ENCODE results near the gene KCNQ1.
A peak's percentile ranks its signal among the peaks of the same experiment; 100 is the strongest.

KCNQ1 gene

GRCh38 chr11:2574553-2575535, 130.0 kb downstream of the KCNQ1 start:
- Histone ChIP-seq H3K4me3 (ENCODE audit: severe bottlenecking) (no peak overlapping the region), H3K27ac (ENCODE audit: poor library complexity, severe bottlenecking) (no peak overlapping the region), H3K9me3 (ENCODE audit: severe bottlenecking) (no peaks in the 10 kb centered on the region), H3K36me3 (ENCODE audit: low read depth) (no peaks in the 10 kb centered on the region), H3K27me3 (ENCODE audit: insufficient read depth, poor library complexity, severe bottlenecking) (no peaks in the 10 kb centered on the region), H3K4me1 (ENCODE audit: insufficient read depth, poor library complexity, severe bottlenecking) (no peaks in the 10 kb centered on the region)
- ATAC-seq (ENCODE audit: low read depth) (no peak), DNase-seq (ENCODE audit: low spot score) (peak; percentile 45)
- TF ChIP-seq, protein P1, sequence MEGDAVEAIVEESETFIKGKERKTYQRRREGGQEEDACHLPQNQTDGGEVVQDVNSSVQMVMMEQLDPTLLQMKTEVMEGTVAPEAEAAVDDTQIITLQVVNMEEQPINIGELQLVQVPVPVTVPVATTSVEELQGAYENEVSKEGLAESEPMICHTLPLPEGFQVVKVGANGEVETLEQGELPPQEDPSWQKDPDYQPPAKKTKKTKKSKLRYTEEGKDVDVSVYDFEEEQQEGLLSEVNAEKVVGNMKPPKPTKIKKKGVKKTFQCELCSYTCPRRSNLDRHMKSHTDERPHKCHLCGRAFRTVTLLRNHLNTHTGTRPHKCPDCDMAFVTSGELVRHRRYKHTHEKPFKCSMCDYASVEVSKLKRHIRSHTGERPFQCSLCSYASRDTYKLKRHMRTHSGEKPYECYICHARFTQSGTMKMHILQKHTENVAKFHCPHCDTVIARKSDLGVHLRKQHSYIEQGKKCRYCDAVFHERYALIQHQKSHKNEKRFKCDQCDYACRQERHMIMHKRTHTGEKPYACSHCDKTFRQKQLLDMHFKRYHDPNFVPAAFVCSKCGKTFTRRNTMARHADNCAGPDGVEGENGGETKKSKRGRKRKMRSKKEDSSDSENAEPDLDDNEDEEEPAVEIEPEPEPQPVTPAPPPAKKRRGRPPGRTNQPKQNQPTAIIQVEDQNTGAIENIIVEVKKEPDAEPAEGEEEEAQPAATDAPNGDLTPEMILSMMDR (IDR thresholded peaks at IDR 0.05; ENCODE audit: poor library complexity, severe bottlenecking) = no peak

- Histone ChIP-seq H3K4me1 (ENCODE audit: insufficient read depth, poor library complexity, severe bottlenecking) (no peaks in the 10 kb centered on the region), H3K9me3 (ENCODE audit: severe bottlenecking) (no peaks in the 10 kb centered on the region), H3K4me3 (ENCODE audit: severe bottlenecking) (no peak overlapping the region), H3K27ac (ENCODE audit: poor library complexity, severe bottlenecking) (no peak overlapping the region), H3K27me3 (ENCODE audit: insufficient read depth, poor library complexity, severe bottlenecking) (no peaks in the 10 kb centered on the region), H3K36me3 (ENCODE audit: low read depth) (no peaks in the 10 kb centered on the region)
- TF ChIP-seq, protein P1 (IDR thresholded peaks at IDR 0.05; ENCODE audit: poor library complexity, severe bottlenecking) = no peak
- ATAC-seq (ENCODE audit: low read depth) (no peak), DNase-seq (ENCODE audit: low spot score) (peak; percentile 65)
These were observed 130.8 kb downstream of the KCNQ1 start for GRCh38 chr11:2575591-2576051.

DNA sequence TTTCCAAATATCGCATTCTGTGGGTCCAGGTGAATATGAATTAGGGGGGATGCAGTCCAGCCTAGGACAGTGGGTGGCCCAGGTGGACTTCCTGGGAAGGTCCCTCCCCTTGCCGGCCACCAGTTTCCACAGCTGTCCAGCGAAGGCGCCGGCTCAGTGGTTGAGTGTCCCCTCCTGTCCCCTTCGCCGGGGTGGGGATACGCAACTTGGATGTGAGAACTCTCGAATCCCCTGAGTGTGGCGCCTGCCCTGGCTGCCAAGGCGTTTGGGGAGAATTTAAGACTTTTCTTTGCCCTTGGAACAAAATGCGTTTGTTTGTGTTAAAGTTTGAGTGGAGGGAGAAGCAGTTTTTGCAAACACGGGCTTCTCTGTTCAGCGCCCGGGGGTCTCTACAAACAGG, 131.3 kb downstream of the KCNQ1 start:
- TF ChIP-seq, protein P1 (IDR thresholded peaks at IDR 0.05; ENCODE audit: poor library complexity, severe bottlenecking) = no peak
- no peak overlapping the region for H3K27ac ChIP-seq (ENCODE audit: poor library complexity, severe bottlenecking)
- ATAC-seq (ENCODE audit: low read depth) (no peak), DNase-seq (ENCODE audit: low spot score) (peak; percentile 61)
- H3K36me3 ChIP-seq (ENCODE audit: low read depth) = no peaks in the 10 kb centered on the region
- H3K4me1 ChIP-seq (ENCODE audit: insufficient read depth, poor library complexity, severe bottlenecking) = no peaks in the 10 kb centered on the region
- no peaks in the 10 kb centered on the region for H3K27me3 ChIP-seq (ENCODE audit: insufficient read depth, poor library complexity, severe bottlenecking)
- no peak overlapping the region for H3K4me3 ChIP-seq (ENCODE audit: severe bottlenecking)
- H3K9me3 ChIP-seq (ENCODE audit: severe bottlenecking) = no peaks in the 10 kb centered on the region

- no peaks in the 10 kb centered on the region for H3K27me3 ChIP-seq (ENCODE audit: insufficient read depth, poor library complexity, severe bottlenecking)
These were observed 131.7 kb downstream of the KCNQ1 start for GRCh38 chr11:2576549-2576948.

More at GRCh38 chr11:2576549-2576948, 131.7 kb downstream of the KCNQ1 start:
- no peaks in the 10 kb centered on the region for H3K9me3 ChIP-seq (ENCODE audit: severe bottlenecking)
- DNase-seq (ENCODE audit: low spot score) = no peak
- TF ChIP-seq, protein P1 (IDR thresholded peaks at IDR 0.05; ENCODE audit: poor library complexity, severe bottlenecking) = no peak
- H3K36me3 ChIP-seq (ENCODE audit: low read depth) = no peaks in the 10 kb centered on the region
- ATAC-seq (ENCODE audit: low read depth) = no peak
- H3K4me1 ChIP-seq (ENCODE audit: insufficient read depth, poor library complexity, severe bottlenecking) = no peaks in the 10 kb centered on the region
- no peak overlapping the region for H3K4me3 ChIP-seq (ENCODE audit: severe bottlenecking)
- no peak overlapping the region for H3K27ac ChIP-seq (ENCODE audit: poor library complexity, severe bottlenecking)
